Measurements from ENCODE around the gene HCN4. TPM values are rescaled to one million over a fixed set of nuclear protein-coding genes. Genes with fewer than 3 reads are reported as not detected.
A peak's percentile ranks its signal among the peaks of the same experiment; 100 is the strongest.

HCN4 gene
- total and polyA plus RNA-seq, 2 of the 8 experiments (the other 6 are each of a cell fraction or from before 2014, with no cell fraction given), result 3.7 to 8.5 TPM

GRCh38 chr15:73319460-73320245 lies 49.1 kb downstream of the HCN4 start:
- TF ChIP-seq YY1 (IDR thresholded peaks at IDR 0.05; ENCODE audit: low read depth, low read length) (no peak), RXRA (IDR thresholded peaks at IDR 0.05; ENCODE audit: insufficient read depth, low read depth, low read length) (no peak), NRF1 (IDR thresholded peaks at IDR 0.05; ENCODE audit: low read depth, low read length) (no peak), GABPA (IDR thresholded peaks at IDR 0.05; ENCODE audit: borderline replicate concordance, insufficient read depth, low read length) (no peak), SP1 (IDR thresholded peaks at IDR 0.05; ENCODE audit: low read depth, low read length) (no peak)
- Histone ChIP-seq H3K9me3 (ENCODE audit: insufficient read depth in 2 of 2, low read depth in 1 of 2, low read length in 1 of 2) (no peaks in the 10 kb centered on the region), H4K5ac (ENCODE audit: insufficient read length, low read depth, low read length) (no peak overlapping the region), H2BK5ac (ENCODE audit: low read depth, low read length) (no peak overlapping the region), H2BK20ac (ENCODE audit: low read length) (no peak overlapping the region), H3K4ac (replicated peaks; ENCODE audit: insufficient read length, low read depth, low read length) (no peak overlapping the region), H3K14ac (ENCODE audit: insufficient read length) (no peak overlapping the region), H3K4me1 (replicated peaks in 1 of 4; ENCODE audit: control insufficient read depth in 3 of 4, insufficient read depth in 4 of 4, low read length in 3 of 4) (peaks cover 0 to 16% (median 11%) of the 10 kb centered on the region in 4 experiments; a peak in 6 of 7 replicates), H4K20me1 (replicated peaks in 1 of 2; ENCODE audit: control insufficient read depth in 1 of 2, insufficient read depth in 2 of 2, low read length in 2 of 2) (peaks cover 2 to 6% of the 10 kb centered on the region in 2 experiments), H4K8ac (ENCODE audit: extremely low read depth, insufficient read depth, low read length) (no peak overlapping the region), H3K27ac (ENCODE audit: low read depth, low read length) (no peak overlapping the region), H3K9ac (replicated peaks in 1 of 4; ENCODE audit: extremely low read depth in 1 of 4, low read depth in 3 of 4, low read length in 3 of 4) (no peak overlapping the region), H2BK12ac (ENCODE audit: low read depth, low read length) (no peak overlapping the region), H2BK15ac (ENCODE audit: low read length) (no peak overlapping the region), H3K23ac (ENCODE audit: insufficient read length) (no peak overlapping the region), H3K4me2 (ENCODE audit: insufficient read depth in 1 of 2, low read depth in 2 of 2, low read length in 2 of 2) (peak overlapping the region in 1 of 2 experiments; percentile 39; a peak in 3 of 4 replicates), H3K18ac (ENCODE audit: extremely low read depth, low read length) (no peak overlapping the region; the same call in 1 of the 2 replicates), H2AFZ (ENCODE audit: low read length) (no peak overlapping the region), H3K56ac (replicated peaks; ENCODE audit: insufficient read length, low read depth, low read length) (no peak overlapping the region), H3K79me2 (ENCODE audit: control insufficient read depth in 1 of 2, insufficient read depth in 2 of 2, low read length in 2 of 2) (no peaks in the 10 kb centered on the region), H3K79me1 (ENCODE audit: low read depth, low read length) (no peaks in the 10 kb centered on the region), H3K4me3 (ENCODE audit: extremely low read depth in 1 of 4, insufficient read depth in 2 of 4, low read depth in 3 of 4, low read length in 4 of 4) (no peak overlapping the region), H2AK5ac (ENCODE audit: low read depth, low read length) (no peak overlapping the region), H4K91ac (replicated peaks; ENCODE audit: insufficient read length, low read length) (no peak overlapping the region), H2BK120ac (replicated peaks; ENCODE audit: low read depth, low read length) (no peak overlapping the region), H3K23me2 (ENCODE audit: low read depth, low read length) (no peaks in the 10 kb centered on the region), H3K27me3 (replicated peaks in 1 of 4; ENCODE audit: control insufficient read depth in 3 of 4, extremely low read depth in 1 of 4, insufficient read depth in 3 of 4, low read length in 3 of 4) (no peaks in the 10 kb centered on the region; a peak in 1 of 7 replicates), H3K36me3 (ENCODE audit: control insufficient read depth in 2 of 4, insufficient read depth in 4 of 4, low read length in 3 of 4) (peaks cover 0 to 13% (median 4%) of the 10 kb centered on the region in 4 experiments; a peak in 5 of 8 replicates)
- POLR2A ChIA-PET (ENCODE audit: partially characterized antibody), result interaction anchor here (1.1 to 2.3 kb wide), 5 partner anchors 11 to 49 kb away, joined by 3 to 5 read pairs (median 4); partner anchors contain the start of gene HCN4
- DNase-seq (ENCODE audit: low read depth in 1 of 2, low spot score in 2 of 2) (no peak), FAIRE-seq (no peak)
- CTCF ChIA-PET (ENCODE audit: partially characterized antibody), result interaction anchor here (0.8 to 1.9 kb wide), 8 partner anchors 14 to 317 kb away, joined by 3 to 6 read pairs (median 3); no protein-coding TSS in a partner anchor
- 85% methylated on average over 8 of the region's 8 CpGs; no CpG with 5 or more reads in 1 of the 2 experiments for WGBS, 2 experiments (ENCODE audit: extremely low coverage in 1 of 2, insufficient coverage in 1 of 2, insufficient read length in 1 of 2, insufficient replicate concordance in 2 of 2, low coverage in 1 of 2, low lambda C conversion rate in 2 of 2, missing lambda C conversion rate in 1 of 2)
